Spleen (tissue), 7 donors: ENCODE measurements around the gene SORCS2.

ENCODE experiments used
- CTCF ChIP-seq, 11 experiments: fragments of 200-600 bp in 7 of 11; fragments of 450-650 bp in 4 of 11; sonication (generic) in 4 of 11; IDR thresholded peaks in 8 of 11; conservative IDR thresholded peaks in 3 of 11; 1 replicate in 7 of 11; 2 replicates in 4 of 11; pipeline versions ENCODE4 v1.4.0 to v1.8.0; 2016 to 2021; ENCODE audit warnings: antibody characterized with exemption in 11 of 11, inconsistent platforms in 4 of 11, mild to moderate bottlenecking in 1 of 11
- POLR2AphosphoS5 ChIP-seq, 3 donors: sonication (generic); formaldehyde crosslinking; IDR thresholded peaks; one replicate each; pipeline ENCODE4 v1.5.1; 2017; ENCODE audit warnings: antibody characterized with exemption in 3 of 3
- donor health status: DM: no; HTN: no; CAD: no; lungs with moderate emphysema.
- donor health status: DM: no; HTN: no; CAD: no.
- donor health status: DM: no; HTN: no; CAD: no.

- no peak for TF ChIP-seq CTCF (IDR thresholded peaks at IDR 0.05 in 8 of 11, conservative IDR thresholded peaks at IDR 0.05 in 3 of 11)
- TF ChIP-seq POLR2AphosphoS5 (IDR thresholded peaks at IDR 0.05): no peak
These were observed 235.0 kb downstream of the SORCS2 start for GRCh38 chr4:7427361-7427760.
